ENCODE measurements around the gene CTNNB1. TPM values are rescaled to one million over a fixed set of nuclear protein-coding genes. Genes with fewer than 3 reads are reported as not detected.

Gene CTNNB1
- total and polyA plus RNA-seq, 2 of the 8 experiments (the other 6 are each of a cell fraction or from before 2014, with no cell fraction given), result 356 to 579 TPM

- Histone ChIP-seq H3K14ac (ENCODE audit: insufficient read length) (no peak overlapping the region), H4K8ac (ENCODE audit: extremely low read depth, insufficient read depth, low read length) (no peak overlapping the region), H3K4me2 (ENCODE audit: insufficient read depth in 1 of 2, low read depth in 2 of 2, low read length in 2 of 2) (no peak overlapping the region), H3K79me2 (ENCODE audit: control insufficient read depth in 1 of 2, insufficient read depth in 2 of 2, low read length in 2 of 2) (peaks cover 51 to 99% of the 10 kb centered on the region in 2 experiments), H3K4ac (replicated peaks; ENCODE audit: insufficient read length, low read depth, low read length) (no peak overlapping the region), H3K36me3 (ENCODE audit: control insufficient read depth in 2 of 4, insufficient read depth in 4 of 4, low read length in 3 of 4) (peaks cover 0 to 3% (median 0%) of the 10 kb centered on the region in 4 experiments; a peak in 1 of 8 replicates), H3K9ac (replicated peaks in 1 of 4; ENCODE audit: extremely low read depth in 1 of 4, low read depth in 3 of 4, low read length in 3 of 4) (no peak overlapping the region), H3K4me1 (replicated peaks in 1 of 4; ENCODE audit: control insufficient read depth in 3 of 4, insufficient read depth in 4 of 4, low read length in 3 of 4) (peaks cover 3 to 25% (median 18%) of the 10 kb centered on the region in 4 experiments; a peak in 6 of 7 replicates), H3K27ac (ENCODE audit: low read depth, low read length) (no peak overlapping the region), H2AFZ (ENCODE audit: low read length) (no peak overlapping the region), H2BK20ac (ENCODE audit: low read length) (no peak overlapping the region), H3K4me3 (ENCODE audit: extremely low read depth in 1 of 4, insufficient read depth in 2 of 4, low read depth in 3 of 4, low read length in 4 of 4) (no peak overlapping the region), H3K9me3 (ENCODE audit: insufficient read depth in 2 of 2, low read depth in 1 of 2, low read length in 1 of 2) (no peaks in the 10 kb centered on the region), H3K18ac (ENCODE audit: extremely low read depth, low read length) (no peak overlapping the region), H4K91ac (replicated peaks; ENCODE audit: insufficient read length, low read length) (no peak overlapping the region), H2BK5ac (ENCODE audit: low read depth, low read length) (no peak overlapping the region), H2AK5ac (ENCODE audit: low read depth, low read length) (no peak overlapping the region), H4K5ac (ENCODE audit: insufficient read length, low read depth, low read length) (no peak overlapping the region), H3K27me3 (replicated peaks in 1 of 4; ENCODE audit: control insufficient read depth in 3 of 4, extremely low read depth in 1 of 4, insufficient read depth in 3 of 4, low read length in 3 of 4) (no peaks in the 10 kb centered on the region), H2BK12ac (ENCODE audit: low read depth, low read length) (no peak overlapping the region), H3K23me2 (ENCODE audit: low read depth, low read length) (no peaks in the 10 kb centered on the region), H3K56ac (replicated peaks; ENCODE audit: insufficient read length, low read depth, low read length) (no peak overlapping the region), H4K20me1 (replicated peaks in 1 of 2; ENCODE audit: control insufficient read depth in 1 of 2, insufficient read depth in 2 of 2, low read length in 2 of 2) (peaks cover 32 to 54% of the 10 kb centered on the region in 2 experiments), H2BK120ac (replicated peaks; ENCODE audit: low read depth, low read length) (no peak overlapping the region), H3K79me1 (ENCODE audit: low read depth, low read length) (no peaks in the 10 kb centered on the region), H2BK15ac (ENCODE audit: low read length) (no peak overlapping the region), H3K23ac (ENCODE audit: insufficient read length) (no peak overlapping the region)
- no peak for FAIRE-seq
- ChIA-PET POLR2A (ENCODE audit: partially characterized antibody) (interaction anchor here (0.6 to 3.1 kb wide), 3 partner anchors 11 to 39 kb away, joined by 3 to 24 read pairs (median 3); partner anchors contain the start of gene CTNNB1), CTCF (ENCODE audit: partially characterized antibody) (interaction anchor here (0.7 to 1.1 kb wide), 5 partner anchors 12 to 219 kb away, joined by 3 to 4 read pairs (median 4); partner anchors contain the start of gene CTNNB1)
- WGBS, 2 experiments (ENCODE audit: extremely low coverage in 1 of 2, insufficient coverage in 1 of 2, insufficient read length in 1 of 2, insufficient replicate concordance in 2 of 2, low coverage in 1 of 2, low lambda C conversion rate in 2 of 2, missing lambda C conversion rate in 1 of 2), result 89% methylated on average over 5 of the region's 5 CpGs; no CpG with 5 or more reads in 1 of the 2 experiments
- no peak for DNase-seq (ENCODE audit: low read depth in 1 of 2, low spot score in 2 of 2)
- TF ChIP-seq BCL11A (IDR thresholded peaks at IDR 0.05; ENCODE audit: low read depth in 2 of 2, low read length in 2 of 2) (no peak), TEAD4 (IDR thresholded peaks at IDR 0.05; ENCODE audit: low read depth, low read length) (no peak), POU5F1 (IDR thresholded peaks at IDR 0.05; ENCODE audit: low read depth, low read length) (no peak), CREB1 (IDR thresholded peaks at IDR 0.05) (no peak), RNF2 (IDR thresholded peaks at IDR 0.05; ENCODE audit: borderline replicate concordance, low read depth, low read length, missing control alignments, poor library complexity, severe bottlenecking) (no peak), KDM4A (IDR thresholded peaks at IDR 0.05; ENCODE audit: low read depth, low read length, severe bottlenecking) (no peak), TAF7 (optimal IDR thresholded peaks at IDR 0.05; ENCODE audit: borderline replicate concordance, low read depth, low read length) (no peak), CBX5 (IDR thresholded peaks at IDR 0.05; ENCODE audit: low read depth, low read length) (no peak), BACH1 (IDR thresholded peaks at IDR 0.05; ENCODE audit: low read length) (no peak), SIN3A (conservative IDR thresholded peaks at IDR 0.05 in 1 of 2, IDR thresholded peaks at IDR 0.05 in 1 of 2; ENCODE audit: low read depth in 1 of 2, low read length in 2 of 2) (no peak), RAD21 (IDR thresholded peaks at IDR 0.05 in 1 of 2, conservative IDR thresholded peaks at IDR 0.05 in 1 of 2; ENCODE audit: low read depth in 2 of 2, low read length in 2 of 2) (no peak), RBBP5 (IDR thresholded peaks at IDR 0.05; ENCODE audit: borderline replicate concordance, low read depth, low read length) (no peak), KDM1A (IDR thresholded peaks at IDR 0.05; ENCODE audit: borderline replicate concordance, low read length) (no peak)
Observed at GRCh38 chr3:41210966-41211365, 11.7 kb downstream of the CTNNB1 start.

All from H1 (cell line).